ENCODE measurements around the gene C19orf53. TPM values are rescaled to one million over a fixed set of nuclear protein-coding genes. Genes with fewer than 3 reads are reported as not detected.

The C19orf53 gene
- total and polyA plus RNA-seq, 2 donors from 2014 or later = 62.7 to 264 TPM

- intact Hi-C loops (cut with DNase I) = no loop called here
- no peak for TF ChIP-seq CTCF (IDR thresholded peaks at IDR 0.05; ENCODE audit: borderline replicate concordance, extremely low read depth, insufficient read depth)
- Histone ChIP-seq H3K36me3 (ENCODE audit: control insufficient read depth in 2 of 3, insufficient read depth in 3 of 3, low read length in 3 of 3) (peaks cover 2 to 8% (median 3%) of the 10 kb centered on the region in 3 donors), H3K9me3 (ENCODE audit: control insufficient read depth in 2 of 3, insufficient read depth in 1 of 3, low read length in 3 of 3) (no peaks in the 10 kb centered on the region), H3K4me1 (ENCODE audit: control insufficient read depth in 2 of 3, insufficient read depth in 2 of 3, low read depth in 1 of 3, low read length in 3 of 3) (peaks cover 0 to 14% (median 13%) of the 10 kb centered on the region in 3 donors), H3K27ac (ENCODE audit: low read depth in 2 of 2, low read length in 2 of 2) (peak overlapping the region; percentile 4 to 57), H3K27me3 (ENCODE audit: control insufficient read depth, insufficient read depth, low read length) (no peaks in the 10 kb centered on the region), H3K9ac (ENCODE audit: low read length in 3 of 3) (peak overlapping the region; percentile 18 to 75 (median 39)), H3K4me3 (ENCODE audit: low read length in 3 of 3) (peak overlapping the region; percentile 50 to 79 (median 73))
- FAIRE-seq = no peak
- DNase-seq = peak in 4 of 5 donors; percentile 22 to 83 (median 54)
Measured at GRCh38 chr19:13764821-13765394, 9.3 kb upstream of the C19orf53 start.

GRCh38 chr19:13765395-13766094 lies 8.7 kb upstream of the C19orf53 start:
- H3K4me3 ChIP-seq (ENCODE audit: low read length in 3 of 3) = peak overlapping the region; percentile 50 to 79 (median 73)
- FAIRE-seq (no peak), DNase-seq (peak in 2 of 5 donors; percentile 19 to 46)
- no peaks in the 10 kb centered on the region for H3K9me3 ChIP-seq (ENCODE audit: control insufficient read depth in 2 of 3, insufficient read depth in 1 of 3, low read length in 3 of 3)
- H3K4me1 ChIP-seq (ENCODE audit: control insufficient read depth in 2 of 3, insufficient read depth in 2 of 3, low read depth in 1 of 3, low read length in 3 of 3) = peaks cover 0 to 16% (median 15%) of the 10 kb centered on the region in 3 donors
- peak overlapping the region in 2 of 3 donors; percentile 39 to 75 for H3K9ac ChIP-seq (ENCODE audit: low read length in 3 of 3)
- no peak for TF ChIP-seq CTCF (IDR thresholded peaks at IDR 0.05; ENCODE audit: borderline replicate concordance, extremely low read depth, insufficient read depth)
- peak overlapping the region; percentile 4 to 57 for H3K27ac ChIP-seq (ENCODE audit: low read depth in 2 of 2, low read length in 2 of 2)
- H3K27me3 ChIP-seq (ENCODE audit: control insufficient read depth, insufficient read depth, low read length) = no peaks in the 10 kb centered on the region
- peaks cover 0 to 7% (median 3%) of the 10 kb centered on the region in 3 donors for H3K36me3 ChIP-seq (ENCODE audit: control insufficient read depth in 2 of 3, insufficient read depth in 3 of 3, low read length in 3 of 3)
- intact Hi-C loops (cut with DNase I) = no loop called here

GRCh38 chr19:13766095-13766481 lies 8.2 kb upstream of the C19orf53 start:
- no peak for TF ChIP-seq CTCF (IDR thresholded peaks at IDR 0.05; ENCODE audit: borderline replicate concordance, extremely low read depth, insufficient read depth)
- H3K36me3 ChIP-seq (ENCODE audit: control insufficient read depth in 2 of 3, insufficient read depth in 3 of 3, low read length in 3 of 3) = peaks cover 0 to 5% (median 3%) of the 10 kb centered on the region in 3 donors
- peak overlapping the region in 1 of 2 donors; percentile 57 for H3K27ac ChIP-seq (ENCODE audit: low read depth in 2 of 2, low read length in 2 of 2)
- intact Hi-C loops (cut with DNase I) = no loop called here
- H3K9me3 ChIP-seq (ENCODE audit: control insufficient read depth in 2 of 3, insufficient read depth in 1 of 3, low read length in 3 of 3) = no peaks in the 10 kb centered on the region
- H3K4me1 ChIP-seq (ENCODE audit: control insufficient read depth in 2 of 3, insufficient read depth in 2 of 3, low read depth in 1 of 3, low read length in 3 of 3) = peaks cover 0 to 16% (median 15%) of the 10 kb centered on the region in 3 donors
- FAIRE-seq = no peak
- no peaks in the 10 kb centered on the region for H3K27me3 ChIP-seq (ENCODE audit: control insufficient read depth, insufficient read depth, low read length)
- no peak for DNase-seq
- H3K9ac ChIP-seq (ENCODE audit: low read length in 3 of 3) = no peak overlapping the region
- peak overlapping the region in 1 of 3 donors; percentile 73 for H3K4me3 ChIP-seq (ENCODE audit: low read length in 3 of 3)
